ENCODE measurements around the gene PTGES2. TPM values are rescaled to one million over a fixed set of nuclear protein-coding genes. Genes with fewer than 3 reads are reported as not detected.
"Not testable (repeated sequence)": the region's sequence is repeated elsewhere in the genome, so short reads cannot be mapped to it uniquely, and the experiment has no call there.

Gene PTGES2
- total RNA-seq, 4 donors from 2014 or later, result 58.0 to 72.7 (median 60.5) TPM

DNA sequence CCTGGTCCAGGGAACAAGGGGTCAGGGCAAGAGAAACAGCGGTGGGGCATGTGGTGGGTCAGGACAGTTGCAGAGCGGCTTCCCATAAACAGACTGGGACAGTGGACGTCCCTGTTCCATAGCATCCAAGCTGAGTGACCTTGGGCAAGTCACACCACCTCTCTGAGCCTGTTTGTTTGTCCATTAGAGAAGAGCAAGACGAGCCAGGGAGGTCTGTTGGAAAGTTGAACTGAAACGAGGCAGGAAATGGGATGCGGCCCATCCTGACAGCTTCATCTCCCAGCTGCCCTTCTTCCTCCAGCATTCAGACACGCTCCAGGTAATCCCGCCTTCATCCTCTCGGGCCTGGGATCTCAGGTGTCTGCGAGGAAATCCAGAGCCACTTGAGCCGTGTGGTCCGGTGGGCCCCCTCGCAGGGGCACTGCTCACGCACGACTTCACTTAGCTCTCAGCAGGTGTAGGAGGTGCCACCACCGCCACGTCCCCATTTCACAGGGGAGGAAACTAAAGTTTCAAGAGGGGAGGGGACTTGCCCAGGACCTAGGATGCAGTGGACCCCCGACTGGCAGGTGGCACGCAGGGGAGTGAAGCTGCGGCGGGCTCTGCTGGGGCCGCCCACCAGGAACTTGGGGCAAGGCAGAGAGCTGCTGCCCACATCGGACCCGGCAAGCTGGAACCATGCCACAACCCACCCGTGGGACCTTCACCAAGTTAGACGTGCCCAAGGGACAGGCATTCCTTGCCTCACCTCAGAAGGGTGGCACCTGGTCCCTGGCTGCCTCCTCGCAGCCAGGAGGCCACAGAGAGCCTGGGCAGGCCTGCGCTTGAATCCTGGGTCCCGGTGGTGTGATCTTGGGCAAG lies 13.0 kb downstream of the PTGES2 start:
- TF ChIP-seq, protein P1, sequence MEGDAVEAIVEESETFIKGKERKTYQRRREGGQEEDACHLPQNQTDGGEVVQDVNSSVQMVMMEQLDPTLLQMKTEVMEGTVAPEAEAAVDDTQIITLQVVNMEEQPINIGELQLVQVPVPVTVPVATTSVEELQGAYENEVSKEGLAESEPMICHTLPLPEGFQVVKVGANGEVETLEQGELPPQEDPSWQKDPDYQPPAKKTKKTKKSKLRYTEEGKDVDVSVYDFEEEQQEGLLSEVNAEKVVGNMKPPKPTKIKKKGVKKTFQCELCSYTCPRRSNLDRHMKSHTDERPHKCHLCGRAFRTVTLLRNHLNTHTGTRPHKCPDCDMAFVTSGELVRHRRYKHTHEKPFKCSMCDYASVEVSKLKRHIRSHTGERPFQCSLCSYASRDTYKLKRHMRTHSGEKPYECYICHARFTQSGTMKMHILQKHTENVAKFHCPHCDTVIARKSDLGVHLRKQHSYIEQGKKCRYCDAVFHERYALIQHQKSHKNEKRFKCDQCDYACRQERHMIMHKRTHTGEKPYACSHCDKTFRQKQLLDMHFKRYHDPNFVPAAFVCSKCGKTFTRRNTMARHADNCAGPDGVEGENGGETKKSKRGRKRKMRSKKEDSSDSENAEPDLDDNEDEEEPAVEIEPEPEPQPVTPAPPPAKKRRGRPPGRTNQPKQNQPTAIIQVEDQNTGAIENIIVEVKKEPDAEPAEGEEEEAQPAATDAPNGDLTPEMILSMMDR (IDR thresholded peaks at IDR 0.05), result no peak
- TF ChIP-seq POLR2A (IDR thresholded peaks at IDR 0.05; ENCODE audit: low read depth) (no peak), EP300 (IDR thresholded peaks at IDR 0.05) (no peak), POLR2AphosphoS5 (IDR thresholded peaks at IDR 0.05) (no peak)
- DNase-seq (ENCODE audit: extremely low spot score), result no peak
- Histone ChIP-seq H3K27me3 (no peaks in the 10 kb centered on the region), H3K4me3 (no peak overlapping the region), H3K9me3 (no peaks in the 10 kb centered on the region), H3K27ac (replicated peaks in 1 of 4) (no peak overlapping the region), H3K36me3 (peaks cover 3 to 29% (median 26%) of the 10 kb centered on the region in 4 donors), H3K4me1 (peaks cover 5 to 22% (median 10%) of the 10 kb centered on the region in 4 donors)
- intact Hi-C loops (cut with DNase I), result loop anchor here (5.0 kb wide), 1 partner anchor 82 kb away; no protein-coding TSS in a partner anchor
- WGBS, result 86% methylated on average over 10 of the region's 29 CpGs

DNA sequence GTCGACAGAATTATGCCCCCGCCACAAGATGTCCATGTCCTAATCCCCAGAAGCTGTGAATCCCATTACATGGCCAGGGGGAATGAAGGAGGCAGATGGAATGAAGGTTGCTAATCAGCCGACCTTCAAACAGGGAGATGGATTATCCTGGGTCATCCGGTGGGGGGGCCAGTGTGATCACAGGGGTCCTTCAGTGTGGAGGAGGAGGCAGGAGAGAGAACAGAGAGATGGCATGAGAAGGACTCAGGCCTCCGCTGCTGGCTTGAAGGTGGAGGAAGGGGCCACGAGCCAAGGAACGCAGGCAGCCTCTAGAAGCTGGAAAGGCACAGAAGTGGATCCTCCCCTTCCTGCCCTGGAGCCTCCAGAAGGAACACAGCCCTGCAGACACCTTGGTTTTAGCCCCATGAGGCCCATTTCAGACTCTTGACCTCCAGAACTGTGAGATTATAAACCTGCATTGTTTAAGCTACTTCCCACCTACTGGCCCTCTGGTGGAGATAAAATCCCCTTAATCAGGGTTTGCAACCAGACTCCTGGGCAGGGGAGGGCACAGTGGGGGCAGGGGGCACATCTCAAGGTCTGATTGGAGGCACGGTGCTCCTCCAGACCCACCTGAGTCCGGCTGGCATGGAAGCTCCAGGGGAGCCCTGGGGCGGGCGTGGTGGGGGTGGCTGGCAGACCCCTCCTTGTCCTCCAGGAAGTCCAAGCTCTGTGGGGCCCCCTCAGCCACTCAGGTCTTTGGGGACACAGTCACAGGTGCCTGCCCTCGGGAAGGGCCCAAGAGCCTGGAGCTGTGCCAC lies 13.8 kb downstream of the PTGES2 start:
- no peaks in the 10 kb centered on the region for H3K27me3 ChIP-seq
- no peak for DNase-seq (ENCODE audit: extremely low spot score)
- 93% methylated on average over 10 of the region's 12 CpGs for WGBS
- H3K4me3 ChIP-seq, result no peak overlapping the region
- H3K4me1 ChIP-seq, result peaks cover 12 to 30% (median 18%) of the 10 kb centered on the region in 4 donors
- H3K9me3 ChIP-seq, result no peaks in the 10 kb centered on the region
- H3K36me3 ChIP-seq, result peaks cover 3 to 36% (median 32%) of the 10 kb centered on the region in 4 donors
- H3K27ac ChIP-seq (replicated peaks in 1 of 4), result no peak overlapping the region
- no peak for TF ChIP-seq EP300 (IDR thresholded peaks at IDR 0.05)
- no peak for TF ChIP-seq POLR2AphosphoS5 (IDR thresholded peaks at IDR 0.05)
- no peak for TF ChIP-seq POLR2A (IDR thresholded peaks at IDR 0.05; ENCODE audit: low read depth)
- TF ChIP-seq, protein P1 (IDR thresholded peaks at IDR 0.05), result no peak
- intact Hi-C loops (cut with DNase I), result no loop called here

DNA sequence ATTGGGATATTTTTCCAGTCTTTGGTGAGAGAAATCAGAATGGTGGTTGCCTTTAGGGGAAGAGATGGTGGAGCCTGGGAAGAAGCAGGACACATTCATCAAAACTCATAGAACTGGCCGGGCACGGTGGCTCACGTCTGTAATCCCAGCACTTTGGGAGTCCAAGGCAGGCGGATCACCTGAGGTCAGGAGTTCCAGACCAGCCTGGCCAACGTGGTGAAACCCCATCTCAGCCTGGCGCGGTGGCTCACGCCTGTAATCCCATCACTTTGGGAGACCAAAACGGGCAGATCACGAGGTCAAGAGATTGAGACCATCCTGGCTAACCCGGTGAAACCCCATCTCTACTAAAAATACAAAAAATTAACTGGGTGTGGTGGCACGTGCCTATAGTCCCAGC lies 15.8 kb downstream of the PTGES2 start:
- H3K27ac ChIP-seq (replicated peaks in 1 of 4); H3K4me3 ChIP-seq; H3K27me3 ChIP-seq; H3K9me3 ChIP-seq; intact Hi-C loops (cut with DNase I); DNase-seq (ENCODE audit: extremely low spot score): not testable (repeated sequence)
- peaks cover 9 to 26% (median 15%) of the 10 kb centered on the region in 4 donors for H3K4me1 ChIP-seq
- H3K36me3 ChIP-seq, result peaks cover 20 to 56% (median 52%) of the 10 kb centered on the region in 4 donors
- WGBS, result 92% methylated on average over 7 of the region's 12 CpGs

DNA sequence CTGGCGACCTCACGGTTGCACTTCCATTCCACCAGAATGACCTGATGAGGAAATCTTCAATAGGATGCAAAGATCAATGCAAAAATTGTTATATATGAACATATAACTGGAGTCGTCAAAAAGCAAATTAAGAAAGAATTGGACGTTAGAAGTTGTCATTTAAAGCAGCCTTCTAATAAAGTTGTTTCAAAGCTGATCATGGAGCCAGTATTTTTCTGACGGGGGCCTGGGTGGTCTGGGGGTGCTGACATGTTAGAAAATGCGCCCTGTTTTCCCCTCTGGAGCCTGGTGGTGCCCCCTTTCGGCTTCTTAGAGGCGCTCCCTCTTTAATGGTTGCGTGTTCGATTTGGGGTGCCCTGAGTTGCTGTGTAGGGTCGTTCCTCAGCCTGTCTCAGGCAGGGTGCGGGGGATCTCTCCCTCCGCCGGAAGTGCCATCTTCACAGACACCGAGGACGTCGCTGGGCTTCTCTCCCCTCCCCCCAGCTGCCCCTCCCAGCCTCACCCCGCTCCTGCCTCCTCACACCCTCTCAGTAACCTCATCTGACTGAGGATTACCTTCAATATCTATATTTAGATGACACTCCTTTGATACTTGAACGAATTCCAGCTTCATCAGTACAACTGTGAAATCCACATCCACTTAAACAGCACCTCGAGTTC lies 18.3 kb downstream of the PTGES2 start:
- peaks cover 12 to 26% (median 17%) of the 10 kb centered on the region in 4 donors for H3K4me1 ChIP-seq
- no peak overlapping the region for H3K4me3 ChIP-seq
- intact Hi-C loops (cut with DNase I), result no loop called here
- peak overlapping the region; percentile 25 to 43 (median 37) for H3K27ac ChIP-seq (replicated peaks in 1 of 4)
- no peaks in the 10 kb centered on the region for H3K27me3 ChIP-seq
- peaks cover 35 to 66% (median 57%) of the 10 kb centered on the region in 4 donors for H3K36me3 ChIP-seq
- TF ChIP-seq, protein P1 (IDR thresholded peaks at IDR 0.05), result no peak
- TF ChIP-seq EP300 (IDR thresholded peaks at IDR 0.05) (no peak), POLR2AphosphoS5 (IDR thresholded peaks at IDR 0.05) (no peak), POLR2A (IDR thresholded peaks at IDR 0.05; ENCODE audit: low read depth) (no peak)
- 60% methylated on average over 18 of the region's 20 CpGs for WGBS
- DNase-seq (ENCODE audit: extremely low spot score), result no peak
- H3K9me3 ChIP-seq, result no peaks in the 10 kb centered on the region
